Adrenal gland (tissue), 5 donors: ENCODE measurements around the gene RASA2.

Source experiments
- CTCF ChIP-seq, 6 experiments: fragments of 450-650 bp in 4 of 6; fragments of 200-600 bp in 2 of 6; sonication (generic) in 1 of 6; IDR thresholded peaks; 1 replicate in 5 of 6; 2 replicates in 1 of 6; pipeline versions ENCODE4 v1.5.1 to v1.8.0; 2016 to 2021; ENCODE audit warnings: antibody characterized with exemption in 6 of 6, mild to moderate bottlenecking in 2 of 6, moderate library complexity in 1 of 6
- POLR2A ChIP-seq, 2 donors: fragments of 450-650 bp; IDR thresholded peaks; one replicate each; pipeline ENCODE4 v1.6.1; 2017; ENCODE audit warnings: antibody characterized with exemption in 2 of 2, mild to moderate bottlenecking in 2 of 2, moderate library complexity in 1 of 2
- donor health status: DM: no; HTN: no; CAD: no.

- TF ChIP-seq CTCF (IDR thresholded peaks at IDR 0.05) (no peak), POLR2A (IDR thresholded peaks at IDR 0.05) (no peak)
Measured at GRCh38 chr3:141578202-141578973, 91.6 kb downstream of the RASA2 start.
